HCT116 (cell line): Measurements from ENCODE around the gene SYNDIG1. TPM values are rescaled to one million over a fixed set of nuclear protein-coding genes. Genes with fewer than 3 reads are reported as not detected.

Experiments
- ATAC-seq: fragments of 200-7000 bp; cut with Tn5 transposase; 2 replicates; pipeline ENCODE4 v1.9.1; 2020; ENCODE audit warnings: mild to moderate bottlenecking, moderate library complexity
- BruUV-seq: library from RNA; stranded (reverse); fragments of 400-500 nt; replicated peaks from 2 replicates; lab custom pipeline; 2021; lab: Mats Ljungman, UMichigan
- CTCF ChIA-PET: fragments of 300-600 bp; sonication (Branson Sonifier 250); formaldehyde crosslinking; loops from one replicate; lab custom pipeline; 2021; ENCODE audit warnings: antibody characterized with exemption; lab: Charles Lee
- POLR2A ChIA-PET: fragments of 300-600, 350-600 bp; sonication (Branson Sonifier 250); formaldehyde crosslinking; loops from one replicate; lab custom pipeline; 2021; ENCODE audit warnings: antibody characterized with exemption; lab: Charles Lee
- RAD21 ChIA-PET, 2 experiments: fragments of 300-600 bp; sonication (Branson Sonifier 250); formaldehyde crosslinking; loops; one replicate each; lab custom pipeline; 2023; ENCODE audit warnings: low total read pairs in 2 of 2; ENCODE audit not compliant: uncharacterized antibody in 2 of 2, unreplicated experiment in 2 of 2, low non-redundant PET in 1 of 2; lab: Charles Lee
- DNase-seq: peaks from one replicate; pipeline ENCODE4 v3.0.0-alpha.2; 2010; ENCODE audit warnings: low read depth, low spot score
- H2AFZ ChIP-seq: fragments of 200-600 bp; shearing (Covaris generic), sonication (generic); 2 replicates; pipeline ENCODE4 v1.6.1; 2017; ENCODE audit warnings: low read depth, mixed run types, mixed read lengths, antibody characterized with exemption, low read length; ENCODE audit not compliant: poor library complexity, severe bottlenecking
- H3K27ac ChIP-seq: 2 replicates; pipeline ENCODE4 v1.5.1; 2012; ENCODE audit warnings: low read depth, low read length
- H3K27me3 ChIP-seq: fragments of 200-600 bp; sonication (generic); 2 replicates; pipeline ENCODE4 v1.6.1; 2016; ENCODE audit warnings: mixed run types, low read length, mixed read lengths; ENCODE audit not compliant: insufficient read depth
- H3K36me3 ChIP-seq, 2 experiments: fragments of 200-500 bp in 1 of 2; fragments of 200-600 bp in 1 of 2; sonication (Bioruptor generic) in 1 of 2; sonication (generic) in 1 of 2; 2 replicates each; pipeline versions ENCODE4 v1.5.1 to v1.6.1; 2014 to 2016; ENCODE audit warnings: low read length in 2 of 2, inconsistent platforms in 1 of 2, mixed read lengths in 1 of 2, mixed run types in 1 of 2; ENCODE audit not compliant: insufficient read depth in 2 of 2, control insufficient read depth in 1 of 2
- H3K4me1 ChIP-seq, 2 experiments: fragments of 200-600 bp in 1 of 2; sonication (generic) in 1 of 2; 2 replicates each; pipeline versions ENCODE4 v1.5.1 to v1.6.1; 2012 to 2017; ENCODE audit warnings: low read length in 2 of 2, inconsistent platforms in 1 of 2, mild to moderate bottlenecking in 1 of 2, mixed read lengths in 1 of 2, mixed run types in 1 of 2, moderate library complexity in 1 of 2; ENCODE audit not compliant: insufficient read depth in 2 of 2, control insufficient read depth in 1 of 2
- H3K4me2 ChIP-seq: fragments of 200-600 bp; sonication (generic); 2 replicates; pipeline ENCODE4 v1.6.1; 2017; ENCODE audit warnings: mixed run types, low read length, mixed read lengths
- H3K4me3 ChIP-seq, 2 experiments: fragments of 200-600 bp in 1 of 2; sonication (generic) in 1 of 2; replicated peaks in 1 of 2; 2 replicates each; pipeline ENCODE4 v1.5.1; 2011 to 2016; ENCODE audit warnings: low read length in 2 of 2, control low read depth in 1 of 2, low read depth in 1 of 2, mild to moderate bottlenecking in 1 of 2, mixed read lengths in 1 of 2, mixed run types in 1 of 2
- H3K79me2 ChIP-seq: fragments of 200-600 bp; sonication (generic); 2 replicates; pipeline ENCODE4 v1.6.1; 2017; ENCODE audit warnings: mild to moderate bottlenecking, mixed run types, low read length, moderate library complexity, mixed read lengths; ENCODE audit not compliant: insufficient read depth
- H3K9ac ChIP-seq: fragments of 200-600 bp; sonication (generic); 2 replicates; pipeline ENCODE4 v1.6.1; 2016; ENCODE audit warnings: low read length, mixed read lengths
- H3K9me2 ChIP-seq: fragments of 200-600 bp; sonication (generic), shearing (Covaris generic); 2 replicates; pipeline ENCODE4 v1.6.1; 2017; ENCODE audit warnings: mixed run types, mild to moderate bottlenecking, moderate library complexity; ENCODE audit not compliant: insufficient read depth
- H3K9me3 ChIP-seq, 2 experiments: fragments of 200-500 bp in 1 of 2; fragments of 200-600 bp in 1 of 2; sonication (Bioruptor generic) in 1 of 2; sonication (generic) in 1 of 2; 2 replicates each; pipeline ENCODE4 v1.6.1; 2014 to 2017; ENCODE audit warnings: low read length in 2 of 2, mixed read lengths in 2 of 2, inconsistent platforms in 1 of 2, low read depth in 1 of 2, mild to moderate bottlenecking in 1 of 2, mixed run types in 1 of 2, moderate library complexity in 1 of 2; ENCODE audit not compliant: control insufficient read depth in 1 of 2, insufficient read depth in 1 of 2
- H4K20me1 ChIP-seq: fragments of 200-600 bp; sonication (generic), shearing (Covaris generic); 2 replicates; pipeline ENCODE4 v1.6.1; 2017; ENCODE audit warnings: mixed run types, mild to moderate bottlenecking, moderate library complexity; ENCODE audit not compliant: insufficient read depth
- CBX3 ChIP-seq: IDR thresholded peaks from 2 replicates; pipeline ENCODE4 v1.6.1; 2012; ENCODE audit warnings: low read depth
- CEBPB ChIP-seq: IDR thresholded peaks from 2 replicates; pipeline ENCODE4 v1.6.1; 2012; ENCODE audit warnings: low read depth
- ELF1 ChIP-seq: IDR thresholded peaks from 2 replicates; pipeline ENCODE4 v1.6.1; 2012; ENCODE audit warnings: low read depth, borderline replicate concordance
- FOSL1 ChIP-seq: IDR thresholded peaks from 2 replicates; pipeline ENCODE4 v1.6.1; 2012; ENCODE audit warnings: low read depth
- MAX ChIP-seq: IDR thresholded peaks from 2 replicates; pipeline ENCODE4 v1.6.1; 2012
- POLR2AphosphoS5 ChIP-seq: IDR thresholded peaks from 2 replicates; pipeline ENCODE4 v1.6.1; 2011; ENCODE audit warnings: mild to moderate bottlenecking, low read depth, low read length, moderate library complexity
- SIN3A ChIP-seq: IDR thresholded peaks from 2 replicates; pipeline ENCODE4 v1.6.1; 2012; ENCODE audit warnings: low read depth
- SP1 ChIP-seq: IDR thresholded peaks from 2 replicates; pipeline ENCODE4 v1.6.1; 2012; ENCODE audit warnings: low read depth
- SRF ChIP-seq: IDR thresholded peaks from 2 replicates; pipeline ENCODE4 v1.6.1; 2012; ENCODE audit warnings: low read depth
- TCF7L2 ChIP-seq: IDR thresholded peaks from 2 replicates; pipeline ENCODE4 v1.7.0; 2011; ENCODE audit warnings: borderline replicate concordance, inconsistent platforms; ENCODE audit not compliant: insufficient read depth, insufficient read length; ENCODE audit errors: extremely low read depth
- YY1 ChIP-seq: IDR thresholded peaks from 2 replicates; pipeline ENCODE4 v1.6.1; 2011; ENCODE audit warnings: low read length, low read depth, moderate library complexity, mild to moderate bottlenecking; ENCODE audit not compliant: insufficient replicate concordance; ENCODE audit errors: extremely low read depth
- ZFX ChIP-seq: fragments of 450-650 bp; IDR thresholded peaks from 2 replicates; pipeline ENCODE4 v1.6.1; 2017
- intact Hi-C: fragments of 100-400 bp; cut with micrococcal nuclease; formaldehyde crosslinking; loops from 2 replicates; pipeline ENCODE4 v1.10.0; 2022
- total RNA-seq: library from RNA; stranded (reverse); gene quantifications from one replicate; pipeline ENCODE4 v1.2.1, GENCODE V29; 2021; ENCODE audit not compliant: unreplicated experiment
- TF ChIP-seq, protein P1 (sequence below): IDR thresholded peaks from 2 replicates; pipeline ENCODE4 v1.6.1; 2012
- TF ChIP-seq, protein P2 (sequence below), 3 experiments: fragments of 200-600 bp in 1 of 3; sonication (generic) in 1 of 3; IDR thresholded peaks in 2 of 3; conservative IDR thresholded peaks in 1 of 3; 2 replicates each; pipeline ENCODE4 v1.5.1; 2012 to 2017; ENCODE audit warnings: low read depth in 2 of 3, low read length in 2 of 3, antibody characterized with exemption in 1 of 3, borderline replicate concordance in 1 of 3, control low read depth in 1 of 3, mild to moderate bottlenecking in 1 of 3, mixed read lengths in 1 of 3, mixed run types in 1 of 3, moderate library complexity in 1 of 3; ENCODE audit not compliant: insufficient read depth in 1 of 3

The SYNDIG1 gene
- total RNA-seq, 1 experiment from 2014 or later: not detected

DNA sequence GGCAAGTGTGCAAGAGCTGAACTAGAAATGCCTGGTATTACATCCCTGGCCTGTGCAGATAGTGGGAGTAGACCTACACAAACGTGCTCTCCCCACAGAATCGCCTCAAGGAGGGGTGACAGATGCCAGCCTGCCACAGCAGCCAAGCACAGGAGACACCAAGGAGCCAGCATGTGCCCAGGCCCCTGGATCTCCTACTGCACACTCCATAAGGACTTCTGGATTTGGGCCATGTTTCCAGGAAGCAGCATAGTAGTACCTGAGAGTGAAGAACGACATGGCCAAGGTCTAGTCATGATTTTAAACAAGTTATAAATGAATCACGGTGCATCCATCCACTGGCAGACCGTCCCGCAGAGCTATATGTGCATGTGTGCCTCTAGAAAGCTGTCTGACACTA, 232.2 kb downstream of the SYNDIG1 start (continued):
- TF ChIP-seq SIN3A: no peak
- TF ChIP-seq MAX: no peak
- TF ChIP-seq POLR2AphosphoS5: no peak
- TF ChIP-seq CBX3: no peak
- no peak for TF ChIP-seq YY1
- TF ChIP-seq, protein P1, sequence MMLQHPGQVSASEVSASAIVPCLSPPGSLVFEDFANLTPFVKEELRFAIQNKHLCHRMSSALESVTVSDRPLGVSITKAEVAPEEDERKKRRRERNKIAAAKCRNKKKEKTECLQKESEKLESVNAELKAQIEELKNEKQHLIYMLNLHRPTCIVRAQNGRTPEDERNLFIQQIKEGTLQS: no peak
- TF ChIP-seq CEBPB: no peak
- no peak for TF ChIP-seq ELF1
- no peak for TF ChIP-seq ZFX
- TF ChIP-seq TCF7L2: no peak

GRCh38 chr20:24702501-24703283, 233.3 kb downstream of the SYNDIG1 start:
- ATAC-seq (no peak), DNase-seq (no peak)
- POLR2A ChIA-PET: no interaction called here
- Histone ChIP-seq H2AFZ (no peak overlapping the region), H3K27me3 (peaks cover 66% of the 10 kb centered on the region), H3K27ac (no peak overlapping the region), H3K4me3 (no peak overlapping the region), H3K9me3 (no peaks in the 10 kb centered on the region), H3K4me1 (no peaks in the 10 kb centered on the region), H3K79me2 (no peaks in the 10 kb centered on the region)
- BruUV-seq: no TSS peak
- intact Hi-C loops: no loop called here
- TF ChIP-seq CEBPB: no peak
- no peak for TF ChIP-seq SIN3A
- TF ChIP-seq FOSL1: no peak
- no peak for TF ChIP-seq MAX
- TF ChIP-seq SRF: no peak
- TF ChIP-seq, protein P2, sequence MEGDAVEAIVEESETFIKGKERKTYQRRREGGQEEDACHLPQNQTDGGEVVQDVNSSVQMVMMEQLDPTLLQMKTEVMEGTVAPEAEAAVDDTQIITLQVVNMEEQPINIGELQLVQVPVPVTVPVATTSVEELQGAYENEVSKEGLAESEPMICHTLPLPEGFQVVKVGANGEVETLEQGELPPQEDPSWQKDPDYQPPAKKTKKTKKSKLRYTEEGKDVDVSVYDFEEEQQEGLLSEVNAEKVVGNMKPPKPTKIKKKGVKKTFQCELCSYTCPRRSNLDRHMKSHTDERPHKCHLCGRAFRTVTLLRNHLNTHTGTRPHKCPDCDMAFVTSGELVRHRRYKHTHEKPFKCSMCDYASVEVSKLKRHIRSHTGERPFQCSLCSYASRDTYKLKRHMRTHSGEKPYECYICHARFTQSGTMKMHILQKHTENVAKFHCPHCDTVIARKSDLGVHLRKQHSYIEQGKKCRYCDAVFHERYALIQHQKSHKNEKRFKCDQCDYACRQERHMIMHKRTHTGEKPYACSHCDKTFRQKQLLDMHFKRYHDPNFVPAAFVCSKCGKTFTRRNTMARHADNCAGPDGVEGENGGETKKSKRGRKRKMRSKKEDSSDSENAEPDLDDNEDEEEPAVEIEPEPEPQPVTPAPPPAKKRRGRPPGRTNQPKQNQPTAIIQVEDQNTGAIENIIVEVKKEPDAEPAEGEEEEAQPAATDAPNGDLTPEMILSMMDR (IDR thresholded peaks at IDR 0.05 in 2 of 3, conservative IDR thresholded peaks at IDR 0.05 in 1 of 3; ENCODE audit: borderline replicate concordance in 1 of 3, insufficient read depth in 1 of 3, low read depth in 2 of 3, low read length in 2 of 3): no peak
- TF ChIP-seq, protein P1: no peak
- TF ChIP-seq SP1: no peak
- TF ChIP-seq, all 23 proteins: peak for 0
- H3K4me2 ChIP-seq: no peak overlapping the region
- no peaks in the 10 kb centered on the region for H4K20me1 ChIP-seq
- H3K9ac ChIP-seq: no peak overlapping the region
- ChIA-PET CTCF (no interaction called here), RAD21 (no interaction called here)
- H3K36me3 ChIP-seq: no peaks in the 10 kb centered on the region
- H3K9me2 ChIP-seq: no peaks in the 10 kb centered on the region
